Measurements from ENCODE around the gene GPR156. TPM values are rescaled to one million over a fixed set of nuclear protein-coding genes. Genes with fewer than 3 reads are reported as not detected.
"Not testable (repeated sequence)": the region's sequence is repeated elsewhere in the genome, so short reads cannot be mapped to it uniquely, and the experiment has no call there.

Gene GPR156
- total RNA-seq, 1 experiment from 2014 or later = 0.11 TPM

- DNase-seq (ENCODE audit: low read depth) = no peak
Observed at GRCh38 chr3:120275618-120276017, 9.4 kb downstream of the GPR156 start.

GRCh38 chr3:120274739-120275167 is 10.3 kb downstream of the GPR156 start:
- peak; percentile 23 for DNase-seq (ENCODE audit: low read depth)

GRCh38 chr3:120272286-120272685 is 12.7 kb downstream of the GPR156 start:
- DNase-seq (ENCODE audit: low read depth) = no peak

- DNase-seq (ENCODE audit: low read depth) = no peak
Observed at GRCh38 chr3:120265989-120266388, 19.0 kb downstream of the GPR156 start.

- no peak for DNase-seq (ENCODE audit: low read depth)
Observed at GRCh38 chr3:120264963-120265362, 20.1 kb downstream of the GPR156 start.

- DNase-seq (ENCODE audit: low read depth) = peak; percentile 27
Observed at GRCh38 chr3:120263792-120264191, 21.2 kb downstream of the GPR156 start.

- DNase-seq (ENCODE audit: low read depth) = no peak
Observed at GRCh38 chr3:120258009-120258408, 27.0 kb downstream of the GPR156 start.

GRCh38 chr3:120245386-120245785 is 39.6 kb downstream of the GPR156 start:
- DNase-seq (ENCODE audit: low read depth) = no peak

- no peak for DNase-seq (ENCODE audit: low read depth)
Observed at GRCh38 chr3:120244834-120245225, 40.2 kb downstream of the GPR156 start.

GRCh38 chr3:120239644-120240043 is 45.4 kb downstream of the GPR156 start:
- no peak for DNase-seq (ENCODE audit: low read depth)

- DNase-seq (ENCODE audit: low read depth) = no peak
Observed at GRCh38 chr3:120227710-120228347, 57.2 kb downstream of the GPR156 start.

GRCh38 chr3:120224237-120224636 is 60.8 kb downstream of the GPR156 start:
- DNase-seq (ENCODE audit: low read depth) = no peak

GRCh38 chr3:120218981-120219380 is 66.0 kb downstream of the GPR156 start:
- DNase-seq (ENCODE audit: low read depth) = no peak

GRCh38 chr3:120216633-120217032 is 68.4 kb downstream of the GPR156 start:
- not testable (repeated sequence) for DNase-seq (ENCODE audit: low read depth)

- DNase-seq (ENCODE audit: low read depth) = peak; percentile 23
Observed at GRCh38 chr3:120214176-120214575, 70.8 kb downstream of the GPR156 start.

- no peak for DNase-seq (ENCODE audit: low read depth)
Observed at GRCh38 chr3:120212505-120212904, 72.5 kb downstream of the GPR156 start.

- DNase-seq (ENCODE audit: low read depth) = no peak
Observed at GRCh38 chr3:120209425-120209824, 75.6 kb downstream of the GPR156 start.

GRCh38 chr3:120204338-120204737 is 80.7 kb downstream of the GPR156 start:
- DNase-seq (ENCODE audit: low read depth) = no peak

GRCh38 chr3:120203621-120204020 is 81.4 kb downstream of the GPR156 start:
- no peak for DNase-seq (ENCODE audit: low read depth)

GRCh38 chr3:120203016-120203415 is 82.0 kb downstream of the GPR156 start:
- peak; percentile 67 for DNase-seq (ENCODE audit: low read depth)

- no peak for DNase-seq (ENCODE audit: low read depth)
Observed at GRCh38 chr3:120202363-120202762, 82.7 kb downstream of the GPR156 start.

- DNase-seq (ENCODE audit: low read depth) = no peak
Observed at GRCh38 chr3:120200493-120201235, 84.4 kb downstream of the GPR156 start.

- peak; percentile 75 for DNase-seq (ENCODE audit: low read depth)
Observed at GRCh38 chr3:120198305-120198878, 86.6 kb downstream of the GPR156 start.

Measured in HT1080 (cell line).